Astrocyte of the cerebellum (primary cell): Measurements from ENCODE around the gene CRP.

Experiments used
- DNase-seq: peaks from one replicate; pipeline ENCODE4 v3.0.0-alpha.2; 2011; ENCODE audit warnings: low read depth
- H3K4me3 ChIP-seq: 2 replicates; pipeline ENCODE4 v1.5.1; 2011; ENCODE audit warnings: mild to moderate bottlenecking, low read depth, low read length, moderate library complexity
- CTCF ChIP-seq: IDR thresholded peaks from 2 replicates; pipeline ENCODE4 v1.5.1; 2012; ENCODE audit warnings: low read length, low read depth, moderate library complexity, mild to moderate bottlenecking; ENCODE audit errors: missing control alignments
- in situ Hi-C: cut with HindIII; loops from 2 replicates; pipeline ENCODE4 v1.10.0; 2017; ENCODE audit warnings: low sequenced_read_pairs

Gene CRP

DNA sequence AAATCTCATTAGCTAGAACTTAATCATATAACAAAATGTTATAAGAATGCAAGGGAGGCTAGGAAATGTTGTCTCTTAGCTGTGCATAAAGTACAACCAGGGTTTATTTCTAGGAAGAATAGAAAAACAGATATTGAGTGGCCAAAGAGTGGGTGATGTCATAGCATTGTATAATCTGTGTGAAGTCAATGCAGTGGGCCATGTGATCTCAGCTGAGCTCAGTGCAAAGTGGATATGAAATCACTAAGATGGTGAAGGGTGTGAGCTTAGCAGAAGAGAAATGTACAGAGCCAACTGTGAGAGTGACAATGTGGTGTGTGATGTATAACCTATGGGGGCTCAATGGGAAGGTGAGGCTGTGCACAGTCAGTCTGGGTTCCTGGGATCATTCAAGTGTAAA, 36.6 kb upstream of the CRP start:
- in situ Hi-C loops: no loop called here
- no peak for DNase-seq
- no peak overlapping the region for H3K4me3 ChIP-seq
- TF ChIP-seq CTCF: no peak

- TF ChIP-seq CTCF: no peak
- H3K4me3 ChIP-seq: no peak overlapping the region
- DNase-seq: no peak
- in situ Hi-C loops: no loop called here
Observed at GRCh38 chr1:159750621-159751020, 36.2 kb upstream of the CRP start.

DNA sequence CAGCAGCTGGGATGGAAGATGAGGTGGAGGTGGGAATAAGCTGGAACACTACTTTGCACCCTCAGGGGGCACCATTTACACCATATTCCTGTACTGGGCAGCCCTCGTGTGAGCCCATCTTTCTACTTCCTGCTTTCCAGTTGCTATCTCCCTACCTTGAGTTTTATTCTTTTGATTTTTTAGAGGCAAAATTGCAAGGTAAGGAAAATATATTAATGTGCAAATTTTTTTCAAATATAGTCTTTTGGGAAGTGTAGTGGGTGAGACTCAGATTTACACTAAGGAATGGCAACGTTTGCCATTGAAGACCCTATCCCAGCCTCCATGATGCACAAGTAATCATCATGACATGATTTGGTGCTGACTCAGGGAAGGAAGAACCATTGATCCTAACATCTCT, 35.2 kb upstream of the CRP start:
- no peak for TF ChIP-seq CTCF
- in situ Hi-C loops: no loop called here
- DNase-seq: no peak
- no peak overlapping the region for H3K4me3 ChIP-seq

- no peak for DNase-seq
- no peak overlapping the region for H3K4me3 ChIP-seq
- TF ChIP-seq CTCF: no peak
- in situ Hi-C loops: no loop called here
Observed at GRCh38 chr1:159748370-159748769, 34.0 kb upstream of the CRP start.

- in situ Hi-C loops: no loop called here
- no peak for DNase-seq
Observed at GRCh38 chr1:159746666-159747065, 32.3 kb upstream of the CRP start.

DNA sequence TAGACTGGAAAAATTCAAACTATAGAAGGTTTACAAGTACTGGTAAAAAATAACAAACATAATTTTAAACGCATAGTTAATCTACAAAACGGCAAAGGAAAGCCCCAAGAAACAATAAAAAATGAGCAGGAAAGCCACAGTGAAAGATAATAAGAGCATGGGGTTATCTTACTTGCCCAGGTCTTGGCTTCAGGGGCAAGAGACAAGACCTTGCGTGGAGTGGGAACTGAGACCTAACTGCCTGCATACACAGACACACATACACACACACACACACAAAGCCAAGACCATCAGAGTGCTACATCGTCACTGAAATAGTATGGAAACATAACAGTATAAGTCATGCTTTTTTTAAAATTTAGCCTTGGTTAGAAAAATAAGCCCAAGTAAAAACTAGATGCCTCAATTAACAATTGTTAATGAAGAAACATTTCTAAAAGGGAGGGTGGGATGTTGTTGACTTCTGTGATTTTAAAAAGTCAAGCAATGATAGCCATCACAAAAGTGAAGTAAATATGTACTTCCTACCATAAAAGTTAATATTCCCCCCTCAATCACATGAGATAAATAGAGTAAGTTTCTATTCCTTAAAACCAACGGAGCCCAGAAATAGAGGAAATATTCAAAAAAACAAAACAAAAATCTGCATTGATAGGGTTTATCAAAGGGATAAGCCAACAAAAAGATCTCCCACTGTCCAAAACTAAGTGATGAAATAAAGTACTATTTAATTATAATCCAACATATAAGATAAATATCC, 29.4 kb upstream of the CRP start:
- in situ Hi-C loops: no loop called here
- H3K4me3 ChIP-seq: no peak overlapping the region
- no peak for TF ChIP-seq CTCF
- no peak for DNase-seq

More at GRCh38 chr1:159746666-159747065, 32.3 kb upstream of the CRP start:
- H3K4me3 ChIP-seq: no peak overlapping the region
- no peak for TF ChIP-seq CTCF
